ENCODE measurements around the gene BIRC5.

Gene BIRC5

GRCh38 chr17:78173097-78173715 lies 40.8 kb upstream of the BIRC5 start:
- peak overlapping the region in 1 of 2 donors; percentile 40 for H3K4me3 ChIP-seq (ENCODE audit: low read length in 2 of 2)
- H3K27me3 ChIP-seq (ENCODE audit: control insufficient read depth in 1 of 2, insufficient read depth in 2 of 2, low read length in 2 of 2) = no peaks in the 10 kb centered on the region
- peak overlapping the region; percentile 77 for H3K27ac ChIP-seq (ENCODE audit: low read length)
- peaks cover 0 to 2% of the 10 kb centered on the region in 2 donors for H3K36me3 ChIP-seq (ENCODE audit: control insufficient read depth in 2 of 2, insufficient read depth in 2 of 2, low read length in 2 of 2)
- no peaks in the 10 kb centered on the region for H3K9me3 ChIP-seq (ENCODE audit: control insufficient read depth in 2 of 2, low read length in 2 of 2)
- peaks cover 77% of the 10 kb centered on the region for H3K4me1 ChIP-seq (ENCODE audit: control insufficient read depth, insufficient read depth, low read length)
- no peak overlapping the region for H3K9ac ChIP-seq (ENCODE audit: low read length in 2 of 2)

DNA sequence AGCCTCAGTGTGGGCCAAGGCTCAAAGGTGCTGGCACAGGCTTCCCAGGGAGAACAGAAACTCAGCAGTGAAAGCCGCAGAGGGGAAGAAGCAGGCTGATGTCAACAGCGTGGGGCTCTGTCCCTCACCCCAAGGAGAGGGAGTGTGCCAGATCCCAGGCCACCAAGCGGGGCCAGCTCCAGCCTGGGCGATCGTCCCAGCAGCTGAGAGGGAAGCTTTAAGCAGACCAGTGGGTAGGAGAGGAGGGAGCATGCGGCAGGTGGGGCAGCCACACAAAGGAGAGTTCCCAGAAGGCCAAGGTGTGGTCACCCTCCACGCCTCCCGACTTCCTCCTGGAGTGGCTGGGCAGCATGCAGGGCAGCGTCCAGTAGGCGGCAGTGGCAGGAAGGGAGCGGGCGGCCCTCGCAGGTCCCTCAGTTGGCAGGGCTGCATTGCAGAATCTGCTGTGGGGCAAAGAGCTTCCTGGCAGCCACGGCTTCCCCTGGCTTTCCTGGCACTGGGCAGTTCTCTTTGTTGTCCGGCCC lies 39.6 kb upstream of the BIRC5 start:
- peaks cover 0 to 2% of the 10 kb centered on the region in 2 donors for H3K36me3 ChIP-seq (ENCODE audit: control insufficient read depth in 2 of 2, insufficient read depth in 2 of 2, low read length in 2 of 2)
- H3K4me3 ChIP-seq (ENCODE audit: low read length in 2 of 2) = peak overlapping the region in 1 of 2 donors; percentile 29
- H3K27ac ChIP-seq (ENCODE audit: low read length) = peak overlapping the region; percentile 77

GRCh38 chr17:78174870-78175642 lies 39.0 kb upstream of the BIRC5 start:
- H3K9ac ChIP-seq (ENCODE audit: low read length in 2 of 2) = no peak overlapping the region
- peaks cover 0 to 2% of the 10 kb centered on the region in 2 donors for H3K36me3 ChIP-seq (ENCODE audit: control insufficient read depth in 2 of 2, insufficient read depth in 2 of 2, low read length in 2 of 2)
- peak overlapping the region; percentile 77 for H3K27ac ChIP-seq (ENCODE audit: low read length)
- no peaks in the 10 kb centered on the region for H3K27me3 ChIP-seq (ENCODE audit: control insufficient read depth in 1 of 2, insufficient read depth in 2 of 2, low read length in 2 of 2)
- H3K9me3 ChIP-seq (ENCODE audit: control insufficient read depth in 2 of 2, low read length in 2 of 2) = no peaks in the 10 kb centered on the region
- no peak overlapping the region for H3K4me3 ChIP-seq (ENCODE audit: low read length in 2 of 2)
- peaks cover 85% of the 10 kb centered on the region for H3K4me1 ChIP-seq (ENCODE audit: control insufficient read depth, insufficient read depth, low read length)

More for the DNA sequence above, 39.6 kb upstream of the BIRC5 start:
- Histone ChIP-seq H3K27me3 (ENCODE audit: control insufficient read depth in 1 of 2, insufficient read depth in 2 of 2, low read length in 2 of 2) (no peaks in the 10 kb centered on the region), H3K9me3 (ENCODE audit: control insufficient read depth in 2 of 2, low read length in 2 of 2) (no peaks in the 10 kb centered on the region), H3K9ac (ENCODE audit: low read length in 2 of 2) (peak overlapping the region in 1 of 2 donors; percentile 42), H3K4me1 (ENCODE audit: control insufficient read depth, insufficient read depth, low read length) (peaks cover 86% of the 10 kb centered on the region)

DNA sequence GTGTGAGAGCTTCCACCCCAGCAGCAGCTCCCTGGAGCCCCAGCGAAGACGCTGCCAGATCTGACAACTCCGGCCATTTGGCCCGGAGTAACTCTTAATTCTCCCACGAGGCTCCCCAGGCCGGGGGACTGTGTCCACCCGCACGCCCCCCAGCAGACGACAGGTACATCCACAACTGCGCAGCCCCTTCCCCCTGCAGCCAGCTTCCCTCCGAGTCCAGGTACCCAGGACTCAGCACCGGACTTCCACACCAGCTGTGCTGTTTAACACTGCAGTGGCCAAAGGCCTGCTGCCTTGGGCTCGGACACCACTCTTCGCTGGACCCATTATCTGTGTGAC lies 38.4 kb upstream of the BIRC5 start:
- H3K9me3 ChIP-seq (ENCODE audit: control insufficient read depth in 2 of 2, low read length in 2 of 2) = no peaks in the 10 kb centered on the region
- H3K4me1 ChIP-seq (ENCODE audit: control insufficient read depth, insufficient read depth, low read length) = peaks cover 87% of the 10 kb centered on the region
- H3K27ac ChIP-seq (ENCODE audit: low read length) = peak overlapping the region; percentile 77
- no peak overlapping the region for H3K9ac ChIP-seq (ENCODE audit: low read length in 2 of 2)
- no peak overlapping the region for H3K4me3 ChIP-seq (ENCODE audit: low read length in 2 of 2)
- H3K36me3 ChIP-seq (ENCODE audit: control insufficient read depth in 2 of 2, insufficient read depth in 2 of 2, low read length in 2 of 2) = peaks cover 0 to 2% of the 10 kb centered on the region in 2 donors
- H3K27me3 ChIP-seq (ENCODE audit: control insufficient read depth in 1 of 2, insufficient read depth in 2 of 2, low read length in 2 of 2) = no peaks in the 10 kb centered on the region

- Histone ChIP-seq H3K27me3 (ENCODE audit: control insufficient read depth in 1 of 2, insufficient read depth in 2 of 2, low read length in 2 of 2) (no peaks in the 10 kb centered on the region), H3K9me3 (ENCODE audit: control insufficient read depth in 2 of 2, low read length in 2 of 2) (no peaks in the 10 kb centered on the region), H3K4me1 (ENCODE audit: control insufficient read depth, insufficient read depth, low read length) (peaks cover 84% of the 10 kb centered on the region), H3K4me3 (ENCODE audit: low read length in 2 of 2) (peak overlapping the region in 1 of 2 donors; percentile 8), H3K9ac (ENCODE audit: low read length in 2 of 2) (peak overlapping the region in 1 of 2 donors; percentile 2), H3K27ac (ENCODE audit: low read length) (peak overlapping the region; percentile 77), H3K36me3 (ENCODE audit: control insufficient read depth in 2 of 2, insufficient read depth in 2 of 2, low read length in 2 of 2) (no peaks in the 10 kb centered on the region)
Observed at GRCh38 chr17:78176548-78177025, 37.5 kb upstream of the BIRC5 start.

DNA sequence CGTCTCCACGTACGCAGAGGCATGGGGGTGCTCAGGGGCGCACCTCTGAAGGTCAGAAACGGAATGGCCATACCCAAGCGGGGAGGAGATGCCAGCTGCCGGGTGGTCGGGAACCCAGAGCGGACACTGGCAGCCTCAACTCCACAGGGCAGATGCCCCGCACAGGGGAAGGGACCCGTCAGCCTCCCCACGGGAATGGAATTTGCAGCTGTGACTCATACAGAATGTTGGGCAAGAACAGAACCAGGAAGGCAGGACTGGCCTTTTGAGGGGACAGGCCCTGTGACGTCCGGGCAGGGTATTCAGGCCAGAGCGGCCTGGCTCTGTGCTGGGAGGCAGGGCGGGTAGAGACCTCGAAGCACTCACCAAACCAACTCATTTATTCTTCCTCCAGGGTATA lies 34.7 kb upstream of the BIRC5 start:
- Histone ChIP-seq H3K27me3 (ENCODE audit: control insufficient read depth in 1 of 2, insufficient read depth in 2 of 2, low read length in 2 of 2) (no peaks in the 10 kb centered on the region), H3K4me1 (ENCODE audit: control insufficient read depth, insufficient read depth, low read length) (peaks cover 73% of the 10 kb centered on the region), H3K9ac (ENCODE audit: low read length in 2 of 2) (peak overlapping the region in 1 of 2 donors; percentile 37), H3K9me3 (ENCODE audit: control insufficient read depth in 2 of 2, low read length in 2 of 2) (no peaks in the 10 kb centered on the region), H3K36me3 (ENCODE audit: control insufficient read depth in 2 of 2, insufficient read depth in 2 of 2, low read length in 2 of 2) (no peaks in the 10 kb centered on the region), H3K4me3 (ENCODE audit: low read length in 2 of 2) (peak overlapping the region in 1 of 2 donors; percentile 8), H3K27ac (ENCODE audit: low read length) (peak overlapping the region; percentile 77)

DNA sequence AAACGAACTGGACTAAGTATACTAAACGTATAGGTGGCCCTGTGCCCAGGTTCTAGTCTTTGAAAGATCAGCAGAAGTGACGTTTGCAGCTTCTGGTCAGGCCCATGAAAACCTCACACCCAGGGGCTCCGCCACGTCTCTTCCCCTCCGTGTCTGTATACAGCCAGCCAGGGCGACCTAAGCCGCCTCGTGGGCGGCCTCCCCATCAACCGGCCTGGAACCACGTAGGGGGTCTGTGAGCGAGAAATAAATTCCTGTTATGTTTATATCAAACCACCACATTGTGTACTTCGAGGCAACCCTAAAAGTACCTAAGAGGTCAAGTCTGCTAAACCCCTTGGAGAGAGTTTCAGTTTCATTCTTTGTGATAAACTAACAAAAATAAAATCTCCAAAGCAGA lies 34.0 kb upstream of the BIRC5 start:
- Histone ChIP-seq H3K36me3 (ENCODE audit: control insufficient read depth in 2 of 2, insufficient read depth in 2 of 2, low read length in 2 of 2) (no peaks in the 10 kb centered on the region), H3K9ac (ENCODE audit: low read length in 2 of 2) (peak overlapping the region; percentile 5 to 37), H3K9me3 (ENCODE audit: control insufficient read depth in 2 of 2, low read length in 2 of 2) (no peaks in the 10 kb centered on the region), H3K27ac (ENCODE audit: low read length) (peak overlapping the region; percentile 77), H3K27me3 (ENCODE audit: control insufficient read depth in 1 of 2, insufficient read depth in 2 of 2, low read length in 2 of 2) (no peaks in the 10 kb centered on the region), H3K4me1 (ENCODE audit: control insufficient read depth, insufficient read depth, low read length) (peaks cover 73% of the 10 kb centered on the region), H3K4me3 (ENCODE audit: low read length in 2 of 2) (peak overlapping the region in 1 of 2 donors; percentile 9)

- peaks cover 73% of the 10 kb centered on the region for H3K4me1 ChIP-seq (ENCODE audit: control insufficient read depth, insufficient read depth, low read length)
- H3K27me3 ChIP-seq (ENCODE audit: control insufficient read depth in 1 of 2, insufficient read depth in 2 of 2, low read length in 2 of 2) = no peaks in the 10 kb centered on the region
- H3K27ac ChIP-seq (ENCODE audit: low read length) = peak overlapping the region; percentile 77
- peak overlapping the region in 1 of 2 donors; percentile 0 for H3K4me3 ChIP-seq (ENCODE audit: low read length in 2 of 2)
- H3K9me3 ChIP-seq (ENCODE audit: control insufficient read depth in 2 of 2, low read length in 2 of 2) = no peaks in the 10 kb centered on the region
- H3K36me3 ChIP-seq (ENCODE audit: control insufficient read depth in 2 of 2, insufficient read depth in 2 of 2, low read length in 2 of 2) = no peaks in the 10 kb centered on the region
- H3K9ac ChIP-seq (ENCODE audit: low read length in 2 of 2) = peak overlapping the region in 1 of 2 donors; percentile 5
Observed at GRCh38 chr17:78180508-78180907, 33.5 kb upstream of the BIRC5 start.

- Histone ChIP-seq H3K4me3 (ENCODE audit: low read length in 2 of 2) (no peak overlapping the region), H3K36me3 (ENCODE audit: control insufficient read depth in 2 of 2, insufficient read depth in 2 of 2, low read length in 2 of 2) (no peaks in the 10 kb centered on the region), H3K9me3 (ENCODE audit: control insufficient read depth in 2 of 2, low read length in 2 of 2) (no peaks in the 10 kb centered on the region), H3K9ac (ENCODE audit: low read length in 2 of 2) (no peak overlapping the region), H3K27me3 (ENCODE audit: control insufficient read depth in 1 of 2, insufficient read depth in 2 of 2, low read length in 2 of 2) (no peaks in the 10 kb centered on the region), H3K4me1 (ENCODE audit: control insufficient read depth, insufficient read depth, low read length) (peaks cover 67% of the 10 kb centered on the region), H3K27ac (ENCODE audit: low read length) (no peak overlapping the region)
Observed at GRCh38 chr17:78182504-78182903, 31.5 kb upstream of the BIRC5 start.

GRCh38 chr17:78183916-78184315 lies 30.1 kb upstream of the BIRC5 start:
- Histone ChIP-seq H3K27ac (ENCODE audit: low read length) (peak overlapping the region; percentile 58), H3K9me3 (ENCODE audit: control insufficient read depth in 2 of 2, low read length in 2 of 2) (no peaks in the 10 kb centered on the region), H3K36me3 (ENCODE audit: control insufficient read depth in 2 of 2, insufficient read depth in 2 of 2, low read length in 2 of 2) (no peaks in the 10 kb centered on the region), H3K4me1 (ENCODE audit: control insufficient read depth, insufficient read depth, low read length) (peaks cover 64% of the 10 kb centered on the region), H3K27me3 (ENCODE audit: control insufficient read depth in 1 of 2, insufficient read depth in 2 of 2, low read length in 2 of 2) (no peaks in the 10 kb centered on the region), H3K9ac (ENCODE audit: low read length in 2 of 2) (no peak overlapping the region), H3K4me3 (ENCODE audit: low read length in 2 of 2) (peak overlapping the region in 1 of 2 donors; percentile 60)
